Neutrophil (primary cell): ENCODE results near the gene HESX1.

Experiments used
- H3K27ac ChIP-seq: fragments of 200-600 bp; sonication (generic); 2 replicates; pipeline ENCODE4 v1.5.1; 2016; ENCODE audit warnings: mild to moderate bottlenecking, moderate library complexity
- H3K27me3 ChIP-seq: fragments of 200-600 bp; sonication (generic); 2 replicates; pipeline ENCODE4 v1.6.0; 2016; ENCODE audit warnings: mild to moderate bottlenecking
- H3K36me3 ChIP-seq: fragments of 200-600 bp; sonication (generic); 2 replicates; pipeline ENCODE4 v1.5.1; 2017
- H3K4me1 ChIP-seq, 2 experiments: fragments of 200-600 bp in 1 of 2; sonication (generic) in 1 of 2; 1 replicate in 1 of 2; 2 replicates in 1 of 2; pipeline versions ENCODE4 v1.5.1 to v1.6.1; 2013 to 2016; ENCODE audit warnings: low read depth in 1 of 2, low read length in 1 of 2, mild to moderate bottlenecking in 1 of 2, moderate library complexity in 1 of 2; ENCODE audit not compliant: control insufficient read depth in 1 of 2, insufficient read depth in 1 of 2
- H3K4me3 ChIP-seq, 2 experiments: fragments of 200-600 bp in 1 of 2; sonication (generic) in 1 of 2; 1 replicate in 1 of 2; 2 replicates in 1 of 2; pipeline ENCODE4 v1.5.1; 2013 to 2016; ENCODE audit warnings: low read depth in 1 of 2, low read length in 1 of 2, mild to moderate bottlenecking in 1 of 2, moderate library complexity in 1 of 2
- H3K9me3 ChIP-seq: fragments of 200-600 bp; sonication (generic); 2 replicates; pipeline ENCODE4 v1.5.1; 2016
- TF ChIP-seq, protein P1 (sequence below): fragments of 200-600 bp; sonication (generic); IDR thresholded peaks from 2 replicates; pipeline ENCODE4 v1.5.1; 2016; ENCODE audit warnings: antibody characterized with exemption

HESX1 gene

DNA sequence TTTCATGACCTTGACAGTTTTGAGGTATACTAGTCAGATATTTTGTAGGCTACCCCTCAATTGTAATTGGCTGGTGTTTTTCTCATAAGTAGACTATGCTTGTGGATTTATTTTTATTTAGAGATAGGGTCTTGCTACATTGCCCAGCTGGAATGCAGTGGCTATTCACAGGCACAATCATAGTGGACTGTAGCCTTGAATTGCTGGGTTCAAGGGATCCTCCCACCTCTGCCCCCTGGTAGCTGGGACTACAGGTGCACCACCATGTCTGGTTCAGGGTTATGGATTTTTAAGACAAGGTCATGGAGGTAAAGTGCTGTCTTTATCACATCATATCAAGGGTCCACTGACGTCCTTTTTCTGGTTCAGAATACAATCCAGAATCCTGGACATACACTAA is 23.7 kb downstream of the HESX1 start:
- H3K27me3 ChIP-seq, result no peaks in the 10 kb centered on the region
- H3K4me1 ChIP-seq, result peaks cover 27 to 43% of the 10 kb centered on the region in 2 experiments
- H3K9me3 ChIP-seq, result no peaks in the 10 kb centered on the region
- H3K4me3 ChIP-seq, result no peak overlapping the region
- H3K27ac ChIP-seq, result no peak overlapping the region
- TF ChIP-seq, protein P1, sequence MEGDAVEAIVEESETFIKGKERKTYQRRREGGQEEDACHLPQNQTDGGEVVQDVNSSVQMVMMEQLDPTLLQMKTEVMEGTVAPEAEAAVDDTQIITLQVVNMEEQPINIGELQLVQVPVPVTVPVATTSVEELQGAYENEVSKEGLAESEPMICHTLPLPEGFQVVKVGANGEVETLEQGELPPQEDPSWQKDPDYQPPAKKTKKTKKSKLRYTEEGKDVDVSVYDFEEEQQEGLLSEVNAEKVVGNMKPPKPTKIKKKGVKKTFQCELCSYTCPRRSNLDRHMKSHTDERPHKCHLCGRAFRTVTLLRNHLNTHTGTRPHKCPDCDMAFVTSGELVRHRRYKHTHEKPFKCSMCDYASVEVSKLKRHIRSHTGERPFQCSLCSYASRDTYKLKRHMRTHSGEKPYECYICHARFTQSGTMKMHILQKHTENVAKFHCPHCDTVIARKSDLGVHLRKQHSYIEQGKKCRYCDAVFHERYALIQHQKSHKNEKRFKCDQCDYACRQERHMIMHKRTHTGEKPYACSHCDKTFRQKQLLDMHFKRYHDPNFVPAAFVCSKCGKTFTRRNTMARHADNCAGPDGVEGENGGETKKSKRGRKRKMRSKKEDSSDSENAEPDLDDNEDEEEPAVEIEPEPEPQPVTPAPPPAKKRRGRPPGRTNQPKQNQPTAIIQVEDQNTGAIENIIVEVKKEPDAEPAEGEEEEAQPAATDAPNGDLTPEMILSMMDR, result no peak
- no peaks in the 10 kb centered on the region for H3K36me3 ChIP-seq

- Histone ChIP-seq H3K27me3 (peaks cover 12% of the 10 kb centered on the region), H3K9me3 (no peaks in the 10 kb centered on the region), H3K36me3 (no peaks in the 10 kb centered on the region), H3K4me1 (peaks cover 26 to 39% of the 10 kb centered on the region in 2 experiments), H3K27ac (no peak overlapping the region), H3K4me3 (no peak overlapping the region)
- TF ChIP-seq, protein P1, result no peak
Observed at GRCh38 chr3:57173687-57174086, 26.1 kb downstream of the HESX1 start.

GRCh38 chr3:57170946-57171345 is 28.8 kb downstream of the HESX1 start:
- no peaks in the 10 kb centered on the region for H3K36me3 ChIP-seq
- H3K4me1 ChIP-seq, result peaks cover 18 to 31% of the 10 kb centered on the region in 2 experiments
- H3K4me3 ChIP-seq, result no peak overlapping the region
- H3K9me3 ChIP-seq, result no peaks in the 10 kb centered on the region
- peaks cover 39% of the 10 kb centered on the region for H3K27me3 ChIP-seq
- no peak overlapping the region for H3K27ac ChIP-seq
- TF ChIP-seq, protein P1, result no peak

DNA sequence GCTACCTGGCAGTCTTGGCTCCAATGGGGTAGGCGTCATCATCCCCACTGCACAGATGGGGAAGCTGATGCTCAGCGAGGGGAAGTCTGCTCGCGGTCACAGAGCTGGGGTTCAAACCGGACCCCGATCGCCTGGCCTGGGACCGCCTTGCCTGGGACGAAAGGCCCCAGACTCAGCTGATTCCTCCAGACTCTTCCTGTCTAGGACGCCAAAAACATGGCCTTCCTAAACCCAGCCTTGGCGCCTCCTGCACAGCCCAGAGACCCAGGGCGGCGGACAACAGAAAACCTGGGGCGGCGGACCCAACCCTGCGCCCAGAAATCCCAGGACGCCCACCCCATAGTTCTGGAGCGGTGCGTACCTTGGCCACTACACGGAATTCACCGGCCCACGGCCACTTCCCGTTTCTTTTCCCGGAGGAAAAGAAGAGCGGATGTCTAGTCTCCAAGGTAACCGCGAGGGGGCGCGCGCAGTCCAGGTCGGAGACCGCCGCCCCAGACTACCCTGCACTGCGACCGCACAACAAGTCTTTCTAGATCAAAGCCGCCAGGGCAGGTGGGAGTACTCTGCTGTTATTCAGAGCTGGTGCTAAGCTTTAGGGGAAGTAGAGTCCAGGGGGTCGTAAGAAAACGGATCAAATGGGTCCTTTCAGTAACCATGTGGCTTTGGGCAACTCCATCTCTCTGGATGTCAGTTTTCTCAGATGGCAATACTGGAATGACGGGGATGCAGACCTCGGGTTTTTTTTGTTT is 29.7 kb downstream of the HESX1 start:
- Histone ChIP-seq H3K36me3 (no peaks in the 10 kb centered on the region), H3K9me3 (no peaks in the 10 kb centered on the region), H3K27ac (no peak overlapping the region), H3K4me3 (peak overlapping the region; percentile 47 to 52), H3K4me1 (peaks cover 14 to 28% of the 10 kb centered on the region in 2 experiments), H3K27me3 (peaks cover 48% of the 10 kb centered on the region)
- TF ChIP-seq, protein P1, result peak; percentile 71

- no peak overlapping the region for H3K27ac ChIP-seq
- H3K4me3 ChIP-seq, result no peak overlapping the region
- no peaks in the 10 kb centered on the region for H3K36me3 ChIP-seq
- TF ChIP-seq, protein P1, result no peak
- peaks cover 57% of the 10 kb centered on the region for H3K27me3 ChIP-seq
- peaks cover 17 to 28% of the 10 kb centered on the region in 2 experiments for H3K4me1 ChIP-seq
- H3K9me3 ChIP-seq, result no peaks in the 10 kb centered on the region
Observed at GRCh38 chr3:57169108-57169507, 30.7 kb downstream of the HESX1 start.
